ENCODE results near the gene RNF31. TPM values are rescaled to one million over a fixed set of nuclear protein-coding genes. Genes with fewer than 3 reads are reported as not detected.

Gene RNF31
- total and polyA plus RNA-seq, 2 of the 13 experiments (the other 11 are each of a cell fraction or from before 2014, with no cell fraction given): 48.2 to 86.8 TPM

DNA sequence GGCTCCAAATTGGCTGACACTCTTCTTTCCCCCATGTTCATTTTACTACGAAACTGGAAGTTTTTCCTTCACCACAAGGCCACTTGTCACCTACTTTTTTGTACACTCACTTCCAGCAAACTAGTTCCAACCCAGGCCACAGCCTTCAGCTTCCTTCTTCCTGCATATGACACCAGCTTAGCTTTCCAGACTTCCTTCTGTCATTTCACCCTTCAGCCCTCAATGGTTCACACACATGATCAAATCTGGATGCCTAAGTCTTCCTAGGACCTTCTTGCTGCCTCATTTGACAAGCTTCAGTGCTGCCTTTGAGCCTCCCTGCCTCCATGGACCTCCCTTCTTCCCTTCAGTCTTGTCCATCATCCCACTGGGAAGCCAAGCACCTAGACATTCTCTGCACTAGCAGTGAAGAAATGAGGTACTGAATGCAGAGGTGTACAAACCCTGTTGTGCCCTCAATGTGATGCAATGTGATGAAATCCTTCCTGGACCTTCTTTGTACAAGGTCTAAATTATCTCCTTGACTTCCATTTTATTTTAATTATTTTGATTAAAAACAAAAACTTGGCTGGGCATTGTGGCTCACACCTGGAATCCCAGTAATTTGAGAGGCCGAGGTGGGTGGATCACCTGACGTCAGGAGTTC is 20.3 kb downstream of the RNF31 start:
- no TSS peak for BruUV-seq (replicated peaks)
- ATAC-seq: no peak
- H3K27ac ChIP-seq (ENCODE audit: extremely low read length, insufficient read depth, low read length): no peak overlapping the region
- intact Hi-C loops (cut with micrococcal nuclease; ENCODE audit: unreplicated experiment): no loop called here
- no peak overlapping the region for H2AFZ ChIP-seq (ENCODE audit: low read length)
- WGBS (ENCODE audit: low lambda C conversion rate): 93% methylated on average over 3 of the region's 3 CpGs
- no peak overlapping the region for H3K4me2 ChIP-seq (ENCODE audit: low read depth, low read length)
- no peak overlapping the region for H3K9ac ChIP-seq (ENCODE audit: insufficient read depth, low read depth, low read length)
- CTCF ChIA-PET (ENCODE audit: low intra/inter-chr PET ratio, low total read pairs): no interaction called here
- H3K79me2 ChIP-seq (ENCODE audit: insufficient read depth, low read length): no peaks in the 10 kb centered on the region
- H3K4me1 ChIP-seq (ENCODE audit: insufficient read depth, low read length): no peaks in the 10 kb centered on the region
- POLR2A ChIA-PET: interaction anchor here (0.8 to 1.1 kb wide), 3 partner anchors 14 to 30 kb away, joined by 3 read pairs; partner anchors contain the start of gene PSME2
- peaks cover 30 to 40% of the 10 kb centered on the region in 2 experiments; a peak in 4 of 5 replicates for H3K36me3 ChIP-seq (replicated peaks in 1 of 2; ENCODE audit: control insufficient read depth in 1 of 2, insufficient read depth in 2 of 2, low read length in 2 of 2)
- H4K20me1 ChIP-seq (ENCODE audit: insufficient read depth, low read length): no peaks in the 10 kb centered on the region
- no peaks in the 10 kb centered on the region for H3K27me3 ChIP-seq (ENCODE audit: control insufficient read depth in 1 of 2, insufficient read depth in 2 of 2, low read length in 2 of 2)
- no peak for FAIRE-seq
- no peaks in the 10 kb centered on the region for H3K9me3 ChIP-seq (ENCODE audit: low read length)
- in situ Hi-C loops (cut with HindIII; ENCODE audit: extremely low pct_ligation_motif_present, low pct_unique_long_range_greater_than_20kb): no loop called here
- no peak overlapping the region for H3K4me3 ChIP-seq (replicated peaks in 1 of 3; ENCODE audit: insufficient read depth in 1 of 3, low read depth in 2 of 3, low read length in 3 of 3)
- DNase-seq (ENCODE audit: low spot score): no peak
- TF ChIP-seq PAF1 (CRISPR knock-in tag; IDR thresholded peaks at IDR 0.05) (0 out of 2 replicates have a peak, but pooled peaks have one; percentile 64), ATM (IDR thresholded peaks at IDR 0.05; ENCODE audit: borderline replicate concordance) (no peak), ZBTB8A (CRISPR knock-in tag; IDR thresholded peaks at IDR 0.05; ENCODE audit: borderline replicate concordance, low read depth) (no peak), ZNF224 (CRISPR knock-in tag; IDR thresholded peaks at IDR 0.05) (no peak), FOSL2 (CRISPR knock-in tag; IDR thresholded peaks at IDR 0.05) (no peak), CBX1 (IDR thresholded peaks at IDR 0.05; ENCODE audit: low read depth) (no peak), ZNF441 (CRISPR knock-in tag; IDR thresholded peaks at IDR 0.05; ENCODE audit: borderline replicate concordance) (0 out of 2 replicates have a peak, but pooled peaks have one; percentile 31), FOXK2 (IDR thresholded peaks at IDR 0.05) (no peak), HMG20B (CRISPR knock-in tag; conservative IDR thresholded peaks at IDR 0.05) (no peak), ZZZ3 (CRISPR knock-in tag; IDR thresholded peaks at IDR 0.05; ENCODE audit: borderline replicate concordance) (no peak)
- TF ChIP-seq, protein P1, sequence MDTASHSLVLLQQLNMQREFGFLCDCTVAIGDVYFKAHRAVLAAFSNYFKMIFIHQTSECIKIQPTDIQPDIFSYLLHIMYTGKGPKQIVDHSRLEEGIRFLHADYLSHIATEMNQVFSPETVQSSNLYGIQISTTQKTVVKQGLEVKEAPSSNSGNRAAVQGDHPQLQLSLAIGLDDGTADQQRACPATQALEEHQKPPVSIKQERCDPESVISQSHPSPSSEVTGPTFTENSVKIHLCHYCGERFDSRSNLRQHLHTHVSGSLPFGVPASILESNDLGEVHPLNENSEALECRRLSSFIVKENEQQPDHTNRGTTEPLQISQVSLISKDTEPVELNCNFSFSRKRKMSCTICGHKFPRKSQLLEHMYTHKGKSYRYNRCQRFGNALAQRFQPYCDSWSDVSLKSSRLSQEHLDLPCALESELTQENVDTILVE (CRISPR knock-in tag; IDR thresholded peaks at IDR 0.05): no peak
- TF ChIP-seq, protein P2, sequence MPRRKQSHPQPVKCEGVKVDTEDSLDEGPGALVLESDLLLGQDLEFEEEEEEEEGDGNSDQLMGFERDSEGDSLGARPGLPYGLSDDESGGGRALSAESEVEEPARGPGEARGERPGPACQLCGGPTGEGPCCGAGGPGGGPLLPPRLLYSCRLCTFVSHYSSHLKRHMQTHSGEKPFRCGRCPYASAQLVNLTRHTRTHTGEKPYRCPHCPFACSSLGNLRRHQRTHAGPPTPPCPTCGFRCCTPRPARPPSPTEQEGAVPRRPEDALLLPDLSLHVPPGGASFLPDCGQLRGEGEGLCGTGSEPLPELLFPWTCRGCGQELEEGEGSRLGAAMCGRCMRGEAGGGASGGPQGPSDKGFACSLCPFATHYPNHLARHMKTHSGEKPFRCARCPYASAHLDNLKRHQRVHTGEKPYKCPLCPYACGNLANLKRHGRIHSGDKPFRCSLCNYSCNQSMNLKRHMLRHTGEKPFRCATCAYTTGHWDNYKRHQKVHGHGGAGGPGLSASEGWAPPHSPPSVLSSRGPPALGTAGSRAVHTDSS (CRISPR knock-in tag; conservative IDR thresholded peaks at IDR 0.05): no peak
- TF ChIP-seq, protein P3, sequence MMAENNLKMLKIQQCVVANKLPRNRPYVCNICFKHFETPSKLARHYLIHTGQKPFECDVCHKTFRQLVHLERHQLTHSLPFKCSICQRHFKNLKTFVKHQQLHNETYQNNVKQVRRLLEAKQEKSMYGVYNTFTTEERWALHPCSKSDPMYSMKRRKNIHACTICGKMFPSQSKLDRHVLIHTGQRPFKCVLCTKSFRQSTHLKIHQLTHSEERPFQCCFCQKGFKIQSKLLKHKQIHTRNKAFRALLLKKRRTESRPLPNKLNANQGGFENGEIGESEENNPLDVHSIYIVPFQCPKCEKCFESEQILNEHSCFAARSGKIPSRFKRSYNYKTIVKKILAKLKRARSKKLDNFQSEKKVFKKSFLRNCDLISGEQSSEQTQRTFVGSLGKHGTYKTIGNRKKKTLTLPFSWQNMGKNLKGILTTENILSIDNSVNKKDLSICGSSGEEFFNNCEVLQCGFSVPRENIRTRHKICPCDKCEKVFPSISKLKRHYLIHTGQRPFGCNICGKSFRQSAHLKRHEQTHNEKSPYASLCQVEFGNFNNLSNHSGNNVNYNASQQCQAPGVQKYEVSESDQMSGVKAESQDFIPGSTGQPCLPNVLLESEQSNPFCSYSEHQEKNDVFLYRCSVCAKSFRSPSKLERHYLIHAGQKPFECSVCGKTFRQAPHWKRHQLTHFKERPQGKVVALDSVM (CRISPR knock-in tag; IDR thresholded peaks at IDR 0.05): 0 out of 2 replicates have a peak, but pooled peaks have one; percentile 12
- TF ChIP-seq, protein P4, sequence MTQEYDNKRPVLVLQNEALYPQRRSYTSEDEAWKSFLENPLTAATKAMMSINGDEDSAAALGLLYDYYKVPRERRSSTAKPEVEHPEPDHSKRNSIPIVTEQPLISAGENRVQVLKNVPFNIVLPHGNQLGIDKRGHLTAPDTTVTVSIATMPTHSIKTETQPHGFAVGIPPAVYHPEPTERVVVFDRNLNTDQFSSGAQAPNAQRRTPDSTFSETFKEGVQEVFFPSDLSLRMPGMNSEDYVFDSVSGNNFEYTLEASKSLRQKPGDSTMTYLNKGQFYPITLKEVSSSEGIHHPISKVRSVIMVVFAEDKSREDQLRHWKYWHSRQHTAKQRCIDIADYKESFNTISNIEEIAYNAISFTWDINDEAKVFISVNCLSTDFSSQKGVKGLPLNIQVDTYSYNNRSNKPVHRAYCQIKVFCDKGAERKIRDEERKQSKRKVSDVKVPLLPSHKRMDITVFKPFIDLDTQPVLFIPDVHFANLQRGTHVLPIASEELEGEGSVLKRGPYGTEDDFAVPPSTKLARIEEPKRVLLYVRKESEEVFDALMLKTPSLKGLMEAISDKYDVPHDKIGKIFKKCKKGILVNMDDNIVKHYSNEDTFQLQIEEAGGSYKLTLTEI (CRISPR knock-in tag; conservative IDR thresholded peaks at IDR 0.05): no peak

Data from HepG2 (cell line).